ENCODE results near the gene ZNF768.

The ZNF768 gene

DNA sequence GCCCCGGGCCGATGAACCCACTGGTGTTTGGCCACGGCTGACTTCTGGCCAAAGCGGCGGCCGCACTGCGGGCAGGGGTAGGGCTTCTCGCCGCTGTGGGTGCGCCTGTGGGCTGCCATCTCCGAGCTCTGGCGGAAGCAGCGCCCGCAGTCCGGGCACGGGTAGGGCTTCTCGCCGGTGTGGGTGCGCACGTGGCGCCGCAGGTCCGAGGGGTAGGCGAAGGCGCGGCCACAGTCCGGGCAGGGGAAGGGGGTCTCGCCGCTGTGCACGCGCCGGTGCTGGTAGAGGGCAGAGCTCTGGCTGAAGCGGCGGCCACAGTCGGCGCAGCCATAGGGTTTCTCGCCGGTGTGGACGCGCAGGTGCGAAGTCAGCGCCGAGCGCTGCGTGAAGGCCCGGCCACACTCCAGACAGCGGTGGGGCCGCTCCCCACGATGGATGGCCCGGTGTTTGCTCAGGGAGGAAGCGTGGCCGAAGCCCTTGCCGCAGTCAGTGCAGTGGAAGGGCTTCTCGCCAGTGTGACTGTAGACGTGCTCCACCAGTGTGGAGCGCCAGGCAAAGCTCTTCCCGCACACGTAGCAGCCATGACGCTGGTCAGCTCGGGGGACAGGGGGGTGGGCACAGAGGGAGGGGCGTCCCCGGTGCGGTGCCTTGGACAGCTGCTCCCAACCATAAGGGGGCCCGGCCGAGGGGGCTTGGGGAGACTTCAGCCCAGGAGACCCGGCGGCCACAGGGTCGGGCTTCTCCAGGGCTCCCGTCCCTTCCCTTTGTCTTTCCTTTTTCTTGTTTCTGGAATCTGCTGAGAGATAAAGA lies 29.2 kb upstream of the ZNF768 start:
- H3K4me2 ChIP-seq (ENCODE audit: insufficient read depth, low read length), result no peak overlapping the region
- DNase-seq (no peak), ATAC-seq (ENCODE audit: insufficient read depth, low read depth) (no peak)
- H3K79me2 ChIP-seq (ENCODE audit: insufficient read depth, low read length), result peaks cover 54% of the 10 kb centered on the region
- no peak for TF ChIP-seq EZH2 (IDR thresholded peaks at IDR 0.05; ENCODE audit: borderline replicate concordance, low read depth, low read length, severe bottlenecking)
- TF ChIP-seq, protein P1, sequence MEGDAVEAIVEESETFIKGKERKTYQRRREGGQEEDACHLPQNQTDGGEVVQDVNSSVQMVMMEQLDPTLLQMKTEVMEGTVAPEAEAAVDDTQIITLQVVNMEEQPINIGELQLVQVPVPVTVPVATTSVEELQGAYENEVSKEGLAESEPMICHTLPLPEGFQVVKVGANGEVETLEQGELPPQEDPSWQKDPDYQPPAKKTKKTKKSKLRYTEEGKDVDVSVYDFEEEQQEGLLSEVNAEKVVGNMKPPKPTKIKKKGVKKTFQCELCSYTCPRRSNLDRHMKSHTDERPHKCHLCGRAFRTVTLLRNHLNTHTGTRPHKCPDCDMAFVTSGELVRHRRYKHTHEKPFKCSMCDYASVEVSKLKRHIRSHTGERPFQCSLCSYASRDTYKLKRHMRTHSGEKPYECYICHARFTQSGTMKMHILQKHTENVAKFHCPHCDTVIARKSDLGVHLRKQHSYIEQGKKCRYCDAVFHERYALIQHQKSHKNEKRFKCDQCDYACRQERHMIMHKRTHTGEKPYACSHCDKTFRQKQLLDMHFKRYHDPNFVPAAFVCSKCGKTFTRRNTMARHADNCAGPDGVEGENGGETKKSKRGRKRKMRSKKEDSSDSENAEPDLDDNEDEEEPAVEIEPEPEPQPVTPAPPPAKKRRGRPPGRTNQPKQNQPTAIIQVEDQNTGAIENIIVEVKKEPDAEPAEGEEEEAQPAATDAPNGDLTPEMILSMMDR (IDR thresholded peaks at IDR 0.05; ENCODE audit: borderline replicate concordance, extremely low read depth, low read length, poor library complexity, severe bottlenecking), result no peak
- peaks cover 10% of the 10 kb centered on the region; the same call in 1 of the 2 replicates for H4K20me1 ChIP-seq (ENCODE audit: insufficient read depth, low read length)
- no peaks in the 10 kb centered on the region for H3K27me3 ChIP-seq (ENCODE audit: insufficient read depth, low read length, poor library complexity)
- H3K27ac ChIP-seq (ENCODE audit: low read length), result no peak overlapping the region
- no peak overlapping the region for H2AFZ ChIP-seq (ENCODE audit: low read depth, low read length)
- H3K4me1 ChIP-seq (ENCODE audit: insufficient read depth, low read length), result peaks cover 54% of the 10 kb centered on the region
- no peaks in the 10 kb centered on the region for H3K9me3 ChIP-seq (ENCODE audit: insufficient read depth, low read length, severe bottlenecking)
- H3K36me3 ChIP-seq (ENCODE audit: insufficient read depth, low read length), result peaks cover 40% of the 10 kb centered on the region
- H3K4me3 ChIP-seq (ENCODE audit: low read depth in 1 of 2, low read length in 2 of 2), result no peak overlapping the region
- H3K9ac ChIP-seq (ENCODE audit: low read depth, low read length), result no peak overlapping the region

DNA sequence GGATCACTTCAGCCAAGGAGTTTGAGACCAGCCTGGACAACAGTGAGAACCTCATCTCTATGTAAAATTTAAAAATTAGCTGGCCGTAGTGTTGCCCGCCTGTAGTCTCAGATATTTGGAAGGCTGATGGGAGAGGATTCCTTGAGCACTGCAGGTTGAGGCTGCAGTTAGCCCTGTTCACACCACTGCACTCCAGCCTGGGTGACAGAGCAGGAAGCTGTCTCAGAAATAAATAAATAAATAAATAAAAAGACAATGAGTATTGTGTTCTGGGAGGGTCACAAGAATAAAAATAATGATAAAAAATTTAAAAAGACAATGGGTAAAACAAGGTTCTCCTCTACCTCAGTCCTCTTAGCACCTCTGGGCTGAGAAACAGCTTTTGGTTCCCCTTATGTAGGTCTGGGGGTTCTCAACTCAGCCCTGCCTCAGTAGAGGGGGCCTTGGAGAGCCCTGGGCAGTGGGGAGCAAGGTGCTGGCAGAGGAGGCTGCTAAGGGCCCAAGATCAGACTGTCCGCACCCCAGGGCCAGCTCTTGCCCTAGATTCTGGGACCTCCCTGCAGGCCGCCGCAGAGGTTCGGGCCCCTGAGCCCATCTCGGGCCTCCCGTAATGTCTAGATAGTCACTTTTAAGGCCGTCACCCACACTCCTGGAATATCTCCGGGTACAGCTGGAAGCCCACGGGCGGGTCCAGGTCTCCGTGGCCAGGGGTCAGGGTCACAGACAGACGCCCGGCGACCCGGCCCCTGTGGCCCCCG lies 28.4 kb upstream of the ZNF768 start:
- Histone ChIP-seq H3K27ac (ENCODE audit: low read length) (no peak overlapping the region), H3K9ac (ENCODE audit: low read depth, low read length) (no peak overlapping the region), H2AFZ (ENCODE audit: low read depth, low read length) (no peak overlapping the region), H3K79me2 (ENCODE audit: insufficient read depth, low read length) (peaks cover 54% of the 10 kb centered on the region), H3K9me3 (ENCODE audit: insufficient read depth, low read length, severe bottlenecking) (no peaks in the 10 kb centered on the region), H3K27me3 (ENCODE audit: insufficient read depth, low read length, poor library complexity) (no peaks in the 10 kb centered on the region), H3K4me3 (ENCODE audit: low read depth in 1 of 2, low read length in 2 of 2) (no peak overlapping the region), H3K4me2 (ENCODE audit: insufficient read depth, low read length) (no peak overlapping the region), H4K20me1 (ENCODE audit: insufficient read depth, low read length) (peaks cover 10% of the 10 kb centered on the region; the same call in 1 of the 2 replicates), H3K36me3 (ENCODE audit: insufficient read depth, low read length) (peaks cover 40% of the 10 kb centered on the region), H3K4me1 (ENCODE audit: insufficient read depth, low read length) (peaks cover 54% of the 10 kb centered on the region)
- TF ChIP-seq, protein P1 (IDR thresholded peaks at IDR 0.05; ENCODE audit: borderline replicate concordance, extremely low read depth, low read length, poor library complexity, severe bottlenecking), result no peak
- no peak for TF ChIP-seq EZH2 (IDR thresholded peaks at IDR 0.05; ENCODE audit: borderline replicate concordance, low read depth, low read length, severe bottlenecking)
- DNase-seq, result no peak
- ATAC-seq (ENCODE audit: insufficient read depth, low read depth), result no peak

DNA sequence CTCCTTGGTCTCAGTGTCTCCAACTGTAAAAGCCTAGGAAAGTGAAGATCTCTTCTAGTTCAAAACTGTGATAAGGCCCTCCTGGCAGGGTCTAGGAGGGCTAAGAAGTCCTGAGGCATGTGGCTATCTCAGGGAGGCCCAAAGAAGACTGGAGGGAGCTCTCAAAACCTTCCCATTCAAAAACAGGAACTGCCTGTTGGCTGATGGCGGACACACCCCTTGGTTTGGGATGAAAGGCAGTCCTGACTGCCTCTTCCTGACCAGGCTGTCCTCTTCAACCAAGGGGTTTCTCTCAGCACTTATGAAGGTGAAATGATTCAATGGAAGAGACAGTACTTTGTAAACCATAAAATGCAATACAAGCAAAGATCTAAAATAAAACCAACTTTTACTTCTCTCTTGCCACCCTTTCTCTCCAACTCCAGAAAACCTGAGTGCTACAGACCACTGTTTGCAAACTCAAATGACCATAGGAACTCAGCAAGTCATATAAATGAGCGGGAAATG lies 27.1 kb upstream of the ZNF768 start:
- peaks cover 10% of the 10 kb centered on the region; the same call in 1 of the 2 replicates for H4K20me1 ChIP-seq (ENCODE audit: insufficient read depth, low read length)
- 0 out of 2 replicates have a peak overlapping the region, but pooled peaks have one; percentile 4 for H3K27ac ChIP-seq (ENCODE audit: low read length)
- H3K27me3 ChIP-seq (ENCODE audit: insufficient read depth, low read length, poor library complexity), result no peaks in the 10 kb centered on the region
- ATAC-seq (ENCODE audit: insufficient read depth, low read depth), result no peak
- H2AFZ ChIP-seq (ENCODE audit: low read depth, low read length), result no peak overlapping the region
- no peaks in the 10 kb centered on the region for H3K9me3 ChIP-seq (ENCODE audit: insufficient read depth, low read length, severe bottlenecking)
- peaks cover 45% of the 10 kb centered on the region for H3K4me1 ChIP-seq (ENCODE audit: insufficient read depth, low read length)
- H3K4me2 ChIP-seq (ENCODE audit: insufficient read depth, low read length), result no peak overlapping the region
- TF ChIP-seq EZH2 (IDR thresholded peaks at IDR 0.05; ENCODE audit: borderline replicate concordance, low read depth, low read length, severe bottlenecking), result no peak
- TF ChIP-seq, protein P1 (IDR thresholded peaks at IDR 0.05; ENCODE audit: borderline replicate concordance, extremely low read depth, low read length, poor library complexity, severe bottlenecking), result no peak
- peaks cover 40% of the 10 kb centered on the region for H3K36me3 ChIP-seq (ENCODE audit: insufficient read depth, low read length)
- H3K79me2 ChIP-seq (ENCODE audit: insufficient read depth, low read length), result peaks cover 54% of the 10 kb centered on the region
- DNase-seq, result no peak
- no peak overlapping the region for H3K9ac ChIP-seq (ENCODE audit: low read depth, low read length)
- no peak overlapping the region for H3K4me3 ChIP-seq (ENCODE audit: low read depth in 1 of 2, low read length in 2 of 2)
